OCI-LY7 (cell line): Measurements from ENCODE around the gene EIF4G3. TPM values are rescaled to one million over a fixed set of nuclear protein-coding genes. Genes with fewer than 3 reads are reported as not detected.

Experiments
- BruUV-seq: library from RNA; stranded (reverse); fragments of 400-500 nt; replicated peaks from 2 replicates; lab custom pipeline; 2021; lab: Mats Ljungman, UMichigan
- CTCF ChIA-PET: fragments of 300-600 bp; sonication (Branson Sonifier 250); formaldehyde crosslinking; loops from one replicate; lab custom pipeline; 2022; ENCODE audit warnings: antibody characterized with exemption; ENCODE audit not compliant: unreplicated experiment; lab: Charles Lee
- POLR2A ChIA-PET: fragments of 300-600 bp; sonication (Branson Sonifier 250); formaldehyde crosslinking; loops from one replicate; lab custom pipeline; 2022; ENCODE audit warnings: antibody characterized with exemption; lab: Charles Lee
- DNase-seq: peaks from one replicate; pipeline ENCODE4 v3.0.0-alpha.2; 2015; ENCODE audit warnings: low spot score
- H2AFZ ChIP-seq: fragments of 200-600 bp; sonication (generic), shearing (Covaris generic); 2 replicates; pipeline ENCODE4 v1.6.1; 2014; ENCODE audit warnings: mild to moderate bottlenecking, antibody characterized with exemption, low read length, moderate library complexity
- H3K27ac ChIP-seq: fragments of 200-600 bp; sonication (generic); 2 replicates; pipeline ENCODE4 v1.5.1; 2014; ENCODE audit warnings: mixed run types, low read depth, mild to moderate bottlenecking, moderate library complexity, low read length, inconsistent platforms; ENCODE audit not compliant: poor library complexity, severe bottlenecking
- H3K36me3 ChIP-seq: fragments of 200-600 bp; sonication (generic); 2 replicates; pipeline ENCODE4 v1.6.1; 2014; ENCODE audit warnings: mild to moderate bottlenecking, antibody characterized with exemption, low read length, moderate library complexity, mixed read lengths; ENCODE audit not compliant: insufficient read depth
- H3K4me1 ChIP-seq: fragments of 200-600 bp; sonication (generic); 2 replicates; pipeline ENCODE4 v1.5.1; 2014; ENCODE audit warnings: mild to moderate bottlenecking, low read length; ENCODE audit not compliant: insufficient read depth, poor library complexity, severe bottlenecking
- H3K4me2 ChIP-seq: fragments of 200-600 bp; sonication (generic); 2 replicates; pipeline ENCODE4 v1.6.1; 2014; ENCODE audit warnings: mild to moderate bottlenecking, low read length
- H3K4me3 ChIP-seq: fragments of 200-600 bp; sonication (generic); 2 replicates; pipeline ENCODE4 v1.5.1; 2014; ENCODE audit warnings: mild to moderate bottlenecking, low read depth, low read length; ENCODE audit not compliant: poor library complexity, severe bottlenecking
- H3K79me2 ChIP-seq: fragments of 200-600 bp; sonication (generic); 2 replicates; pipeline ENCODE4 v1.6.1; 2016; ENCODE audit warnings: low read depth, mild to moderate bottlenecking, low read length, moderate library complexity, mixed read lengths; ENCODE audit not compliant: insufficient read depth
- H3K9me2 ChIP-seq: fragments of 200-600 bp; sonication (generic); 2 replicates; pipeline ENCODE4 v1.6.1; 2016; ENCODE audit warnings: mild to moderate bottlenecking, low read length, mixed read lengths; ENCODE audit not compliant: insufficient read depth
- H3K9me3 ChIP-seq: fragments of 200-600 bp; sonication (generic); 2 replicates; pipeline ENCODE4 v1.6.1; 2014; ENCODE audit warnings: mild to moderate bottlenecking, mixed run types, low read length, mixed read lengths
- H4K20me1 ChIP-seq: fragments of 200-600 bp; sonication (generic); 2 replicates; pipeline ENCODE4 v1.6.1; 2014; ENCODE audit warnings: mild to moderate bottlenecking, antibody characterized with exemption, low read length, moderate library complexity, mixed read lengths; ENCODE audit not compliant: insufficient read depth
- CTCF ChIP-seq: fragments of 200-600 bp; sonication (generic); conservative IDR thresholded peaks from 2 replicates; pipeline ENCODE4 v1.5.1; 2014; ENCODE audit warnings: mild to moderate bottlenecking, antibody characterized with exemption, low read length, moderate library complexity, mixed read lengths
- EZH2phosphoT487 ChIP-seq: fragments of 200-600 bp; sonication (generic); IDR thresholded peaks from 2 replicates; pipeline ENCODE4 v1.6.1; 2018; ENCODE audit warnings: low read depth, borderline replicate concordance, mild to moderate bottlenecking, mixed run types, antibody characterized with exemption, low read length, moderate library complexity, mixed read lengths
- intact Hi-C: fragments of 100-400 bp; cut with micrococcal nuclease; formaldehyde crosslinking; loops from one replicate; pipeline ENCODE4 v1.10.0; 2022; ENCODE audit not compliant: unreplicated experiment
- total RNA-seq, 2 experiments: library from RNA; depleted of rRNA in 1 of 2; stranded (reverse); fragments of >200 nt in 1 of 2; shearing (Covaris generic) in 1 of 2; gene quantifications; 2 replicates each; pipeline ENCODE4 v1.2.3, GENCODE V29; 2014 to 2022

EIF4G3 gene
- total RNA-seq, 2 experiments from 2014 or later, result 28.5 to 62.1 TPM

DNA sequence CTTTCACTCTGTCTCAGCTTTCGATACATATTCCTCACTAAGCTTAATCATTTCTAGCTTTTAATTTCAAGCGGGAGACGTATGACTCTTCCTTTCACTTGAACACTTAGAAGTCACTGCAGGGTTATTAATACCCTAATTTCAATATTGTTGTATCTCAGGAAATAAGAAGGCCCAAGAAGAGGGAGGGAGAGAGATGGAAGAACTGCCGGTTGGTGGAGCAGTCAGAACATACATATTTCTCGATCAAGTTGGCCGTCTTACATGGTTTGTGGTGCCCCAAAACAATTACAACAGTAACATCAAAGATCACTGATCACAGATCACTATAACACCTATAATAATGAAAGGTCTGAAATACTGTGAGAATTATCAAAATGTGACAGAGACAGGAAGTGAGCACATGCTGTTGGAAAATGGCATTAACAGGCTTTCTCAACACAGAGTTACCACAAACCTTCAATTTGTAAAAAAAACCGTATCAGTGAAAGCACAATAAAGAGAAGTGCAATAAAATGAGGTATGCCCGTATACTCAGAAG, 244.2 kb downstream of the EIF4G3 start:
- Histone ChIP-seq H3K36me3 (no peaks in the 10 kb centered on the region), H3K79me2 (no peaks in the 10 kb centered on the region), H3K9me3 (no peaks in the 10 kb centered on the region), H4K20me1 (no peaks in the 10 kb centered on the region), H3K4me2 (no peak overlapping the region), H3K4me1 (no peaks in the 10 kb centered on the region), H3K4me3 (no peak overlapping the region), H3K27ac (no peak overlapping the region), H2AFZ (no peak overlapping the region), H3K9me2 (no peaks in the 10 kb centered on the region)
- intact Hi-C loops, result no loop called here
- no peak for DNase-seq
- ChIA-PET CTCF (no interaction called here), POLR2A (interaction anchor here (0.6 kb wide), 1 partner anchor 29 kb away, joined by 3 read pairs; no protein-coding TSS in a partner anchor)
- no TSS peak for BruUV-seq
- TF ChIP-seq EZH2phosphoT487, result no peak
- no peak for TF ChIP-seq CTCF

- ChIA-PET POLR2A (interaction anchor here (0.6 kb wide), 1 partner anchor 28 kb away, joined by 3 read pairs; no protein-coding TSS in a partner anchor), CTCF (no interaction called here)
- Histone ChIP-seq H3K4me1 (no peaks in the 10 kb centered on the region), H4K20me1 (no peaks in the 10 kb centered on the region), H3K9me2 (no peaks in the 10 kb centered on the region), H3K9me3 (no peaks in the 10 kb centered on the region), H2AFZ (no peak overlapping the region), H3K4me2 (no peak overlapping the region), H3K27ac (no peak overlapping the region), H3K36me3 (no peaks in the 10 kb centered on the region), H3K79me2 (no peaks in the 10 kb centered on the region), H3K4me3 (no peak overlapping the region)
- DNase-seq, result no peak
- TF ChIP-seq EZH2phosphoT487 (no peak), CTCF (no peak)
- intact Hi-C loops, result no loop called here
- no TSS peak for BruUV-seq
These were observed 244.7 kb downstream of the EIF4G3 start for GRCh38 chr1:20931930-20932436.

DNA sequence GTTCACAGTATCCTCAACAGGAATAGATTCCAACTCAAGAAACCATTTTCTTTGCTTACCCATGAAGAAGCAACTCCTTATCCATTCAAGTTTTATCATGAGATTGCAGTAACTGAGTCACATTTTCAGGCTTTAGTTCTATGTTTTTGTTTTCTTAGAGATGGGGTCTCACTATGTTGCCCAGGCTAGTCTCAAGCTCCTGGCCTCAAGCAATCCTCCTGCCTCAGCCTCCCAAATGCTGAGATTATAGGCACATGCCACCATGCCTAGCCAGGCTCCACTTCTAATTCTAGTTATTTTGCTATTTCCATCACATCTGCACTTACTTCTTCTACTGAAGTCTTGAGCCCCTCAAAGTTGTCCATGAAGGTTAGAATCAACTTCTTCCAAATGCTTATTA, 246.3 kb downstream of the EIF4G3 start:
- no peaks in the 10 kb centered on the region for H3K4me1 ChIP-seq
- no peaks in the 10 kb centered on the region for H3K79me2 ChIP-seq
- no peak overlapping the region for H3K4me2 ChIP-seq
- no peaks in the 10 kb centered on the region for H3K9me3 ChIP-seq
- no peak for DNase-seq
- H3K9me2 ChIP-seq, result no peaks in the 10 kb centered on the region
- no peak overlapping the region for H3K27ac ChIP-seq
- no TSS peak for BruUV-seq
- no peak overlapping the region for H3K4me3 ChIP-seq
- H3K36me3 ChIP-seq, result no peaks in the 10 kb centered on the region
- no peak for TF ChIP-seq CTCF
- TF ChIP-seq EZH2phosphoT487, result no peak
- no peaks in the 10 kb centered on the region for H4K20me1 ChIP-seq
- no peak overlapping the region for H2AFZ ChIP-seq
- intact Hi-C loops, result no loop called here
- ChIA-PET CTCF (no interaction called here), POLR2A (no interaction called here)
